HEK293T (cell line): ENCODE data around the gene QPCT.

Experiments used
- BHLHE40 ChIP-seq: fragments of 450-650 bp; IDR thresholded peaks from 2 replicates; pipeline ENCODE4 v1.6.1; 2016; ENCODE audit warnings: mild to moderate bottlenecking, moderate library complexity, borderline replicate concordance
- ELF4 ChIP-seq: fragments of 450-650 bp; IDR thresholded peaks from 2 replicates; pipeline ENCODE4 v1.6.1; 2017; ENCODE audit warnings: antibody characterized with exemption
- FOXA1 ChIP-seq: fragments of 450-650 bp; IDR thresholded peaks from 2 replicates; pipeline ENCODE4 v1.6.1; 2016; ENCODE audit warnings: mild to moderate bottlenecking
- FOXK2 ChIP-seq: fragments of 450-650 bp; IDR thresholded peaks from 2 replicates; pipeline ENCODE4 v1.6.1; 2016; ENCODE audit warnings: mild to moderate bottlenecking
- FOXM1 ChIP-seq: fragments of 450-650 bp; IDR thresholded peaks from 2 replicates; pipeline ENCODE4 v1.6.1; 2017; ENCODE audit warnings: mild to moderate bottlenecking, borderline replicate concordance
- L3MBTL2 ChIP-seq: fragments of 450-650 bp; conservative IDR thresholded peaks from 2 replicates; pipeline ENCODE4 v1.6.1; 2016; ENCODE audit warnings: mild to moderate bottlenecking
- NFRKB ChIP-seq: fragments of 450-650 bp; IDR thresholded peaks from 2 replicates; pipeline ENCODE4 v1.6.1; 2016; ENCODE audit warnings: mild to moderate bottlenecking, moderate library complexity
- SP1 ChIP-seq: fragments of 450-650 bp; IDR thresholded peaks from 2 replicates; pipeline ENCODE4 v1.6.1; 2017
- ZNF384 ChIP-seq: fragments of 450-650 bp; IDR thresholded peaks from 2 replicates; pipeline ENCODE4 v1.6.1; 2016

DNA sequence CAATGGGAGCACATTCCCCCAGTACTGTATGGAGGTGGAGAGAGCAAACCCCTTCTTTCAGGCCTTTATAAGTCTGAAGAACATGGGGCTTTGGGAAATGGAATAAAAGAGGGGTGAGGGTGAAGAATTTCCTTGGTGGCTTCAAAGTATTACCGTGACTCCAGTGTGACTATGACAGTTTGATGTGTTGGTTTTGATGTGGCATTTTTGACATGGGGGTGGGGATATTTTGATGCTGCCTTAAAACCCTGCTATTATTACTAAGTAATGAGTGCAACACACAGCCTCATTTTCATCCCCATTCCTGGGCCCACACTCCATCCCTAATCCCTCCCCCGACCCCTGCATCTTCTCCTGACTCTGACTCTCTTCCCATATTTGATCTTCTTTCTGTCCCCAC lies 23.6 kb downstream of the QPCT start:
- TF ChIP-seq FOXK2, result no peak
- TF ChIP-seq L3MBTL2, result no peak
- TF ChIP-seq BHLHE40, result no peak
- no peak for TF ChIP-seq SP1
- TF ChIP-seq NFRKB, result no peak
- TF ChIP-seq FOXM1, result no peak
- no peak for TF ChIP-seq ELF4
- no peak for TF ChIP-seq FOXA1
- TF ChIP-seq ZNF384, result no peak
